Adipose tissue (tissue), 3 donors: ENCODE results near the gene CAMKK2. TPM values are rescaled to one million over a fixed set of nuclear protein-coding genes. Genes with fewer than 3 reads are reported as not detected.

Experiments
- H3K27ac ChIP-seq: one replicate; pipeline ENCODE4 v1.5.1; 2013; ENCODE audit warnings: low read depth, low read length
- WGBS, 3 donors: extraction: QIAGEN DNeasy Blood & Tissue Kit; methylation state at CpG; one replicate each; pipeline ENCODE4 v1.1.7; 2013; 5-methylcytosine and 5-hydroxymethylcytosine counted together
- polyA plus RNA-seq, 3 donors: library from polyadenylated mRNA; stranded (reverse); fragments of 200-250 nt; gene quantifications; one replicate each; pipeline ENCODE4 v1.2.3, GENCODE V29; 2013
- donor health status: healthy with polysubstance abuse.
- donor health status: Bipolar disorder and iron deficiency.
- donor health status: healthy.

Gene CAMKK2
- polyA plus RNA-seq, 3 donors, result 10.6 to 39.8 (median 22.0) TPM

GRCh38 chr12:121189131-121189530 lies 107.4 kb downstream of the CAMKK2 start:
- H3K27ac ChIP-seq, result no peak overlapping the region
- WGBS, 3 donors, result 93 to 96% (median 95%) methylated on average over 9 of the region's 9 CpGs

- no peak overlapping the region for H3K27ac ChIP-seq
- 98 to 100% (median 98%) methylated on average over 2 of the region's 2 CpGs for WGBS, 3 donors
Observed at GRCh38 chr12:121188227-121188626, 108.3 kb downstream of the CAMKK2 start.

Other genes starting within 250 kb of the CAMKK2 start
- under 1 TPM; 0.55 to 0.90 (median 0.61) TPM for gene P2RX7, start 163.8 kb downstream of the CAMKK2 start, polyA plus RNA-seq
- 10 to 100 TPM; 10.6 to 21.3 (median 12.0) TPM for gene P2RX4, start 86.6 kb downstream of the CAMKK2 start, polyA plus RNA-seq
- 100 to 1,000 TPM in 1 of 3 donors, 10 to 100 TPM in 2; 79.2 to 104 (median 80.3) TPM for gene ANAPC5, start 55.7 kb upstream of the CAMKK2 start, polyA plus RNA-seq
- 10 to 100 TPM; 10.7 to 17.1 (median 12.7) TPM for gene RNF34, start 103.4 kb upstream of the CAMKK2 start, polyA plus RNA-seq